ENCODE data around the gene OR8J1.

- TF ChIP-seq CTCF (IDR thresholded peaks at IDR 0.05): no peak
- TF ChIP-seq POLR2A (IDR thresholded peaks at IDR 0.05): no peak
Observed at GRCh38 chr11:56375324-56375723, 21.2 kb downstream of the OR8J1 start, which contains the start of gene OR8U1.
